Nephron (organoid): ENCODE data around the gene KLHL40.

ENCODE experiments used
- H3K27ac Mint-ChIP-seq, 3 experiments: 2 replicates each; pipeline ENCODE4 v1.8.0; 2020; ENCODE audit warnings: mixed read lengths in 3 of 3, mild to moderate bottlenecking in 2 of 3, moderate library complexity in 1 of 3
- H3K27me3 Mint-ChIP-seq: 2 replicates; pipeline ENCODE4 v1.8.0; 2021; ENCODE audit warnings: low read depth, mild to moderate bottlenecking, moderate library complexity, mixed read lengths
- H3K36me3 Mint-ChIP-seq: 2 replicates; pipeline ENCODE4 v1.8.0; 2020; ENCODE audit warnings: low read depth, mixed read lengths
- H3K4me1 Mint-ChIP-seq: 2 replicates; pipeline ENCODE4 v1.8.0; 2020; ENCODE audit warnings: mixed read lengths
- H3K4me3 Mint-ChIP-seq, 3 experiments: 2 replicates each; pipeline ENCODE4 v1.8.0; 2020; ENCODE audit warnings: mild to moderate bottlenecking in 3 of 3, mixed read lengths in 3 of 3, moderate library complexity in 2 of 3
- H3K9me3 Mint-ChIP-seq: 2 replicates; pipeline ENCODE4 v1.8.0; 2020; ENCODE audit warnings: mixed read lengths
- CTCF ChIP-seq, 3 experiments: fragments of 200-600 bp; sonication (generic); IDR thresholded peaks; one replicate each; pipeline ENCODE4 v1.5.0; 2021; ENCODE audit warnings: antibody characterized with exemption in 3 of 3; ENCODE audit not compliant: unreplicated experiment in 3 of 3

Gene KLHL40

GRCh38 chr3:42730294-42730693 is 45.0 kb downstream of the KLHL40 start:
- Mint-ChIP-seq H3K4me1 (peaks cover 8% of the 10 kb centered on the region), H3K36me3 (no peaks in the 10 kb centered on the region), H3K9me3 (no peaks in the 10 kb centered on the region), H3K27me3 (peaks cover 18% of the 10 kb centered on the region), H3K27ac (no peak overlapping the region), H3K4me3 (no peak overlapping the region)
- TF ChIP-seq CTCF (IDR thresholded peaks at IDR 0.05; ENCODE audit: unreplicated experiment in 3 of 3), result no peak

GRCh38 chr3:42730706-42731420 is 45.5 kb downstream of the KLHL40 start:
- no peak for TF ChIP-seq CTCF (IDR thresholded peaks at IDR 0.05; ENCODE audit: unreplicated experiment in 3 of 3)
- Mint-ChIP-seq H3K27me3 (peaks cover 18% of the 10 kb centered on the region), H3K9me3 (no peaks in the 10 kb centered on the region), H3K4me3 (no peak overlapping the region), H3K4me1 (peaks cover 8% of the 10 kb centered on the region), H3K27ac (no peak overlapping the region), H3K36me3 (no peaks in the 10 kb centered on the region)

- TF ChIP-seq CTCF (IDR thresholded peaks at IDR 0.05; ENCODE audit: unreplicated experiment in 3 of 3), result no peak
- no peaks in the 10 kb centered on the region for H3K9me3 Mint-ChIP-seq
- no peak overlapping the region for H3K27ac Mint-ChIP-seq
- H3K4me1 Mint-ChIP-seq, result peaks cover 8% of the 10 kb centered on the region
- no peak overlapping the region for H3K4me3 Mint-ChIP-seq
- H3K27me3 Mint-ChIP-seq, result peaks cover 18% of the 10 kb centered on the region
- H3K36me3 Mint-ChIP-seq, result no peaks in the 10 kb centered on the region
Measured at GRCh38 chr3:42731476-42732195, 46.3 kb downstream of the KLHL40 start.

- Mint-ChIP-seq H3K27ac (no peak overlapping the region), H3K4me1 (peaks cover 8% of the 10 kb centered on the region), H3K4me3 (no peak overlapping the region), H3K9me3 (no peaks in the 10 kb centered on the region), H3K27me3 (peaks cover 18% of the 10 kb centered on the region), H3K36me3 (no peaks in the 10 kb centered on the region)
- no peak for TF ChIP-seq CTCF (IDR thresholded peaks at IDR 0.05; ENCODE audit: unreplicated experiment in 3 of 3)
Measured at GRCh38 chr3:42732196-42732828, 47.0 kb downstream of the KLHL40 start.

- peaks cover 18% of the 10 kb centered on the region for H3K27me3 Mint-ChIP-seq
- TF ChIP-seq CTCF (IDR thresholded peaks at IDR 0.05; ENCODE audit: unreplicated experiment in 3 of 3), result no peak
- peaks cover 8% of the 10 kb centered on the region for H3K4me1 Mint-ChIP-seq
- H3K4me3 Mint-ChIP-seq, result no peak overlapping the region
- no peaks in the 10 kb centered on the region for H3K36me3 Mint-ChIP-seq
- no peak overlapping the region for H3K27ac Mint-ChIP-seq
- H3K9me3 Mint-ChIP-seq, result no peaks in the 10 kb centered on the region
Measured at GRCh38 chr3:42732829-42733459, 47.6 kb downstream of the KLHL40 start.
